ENCODE results near the gene BLOC1S1.

DNA sequence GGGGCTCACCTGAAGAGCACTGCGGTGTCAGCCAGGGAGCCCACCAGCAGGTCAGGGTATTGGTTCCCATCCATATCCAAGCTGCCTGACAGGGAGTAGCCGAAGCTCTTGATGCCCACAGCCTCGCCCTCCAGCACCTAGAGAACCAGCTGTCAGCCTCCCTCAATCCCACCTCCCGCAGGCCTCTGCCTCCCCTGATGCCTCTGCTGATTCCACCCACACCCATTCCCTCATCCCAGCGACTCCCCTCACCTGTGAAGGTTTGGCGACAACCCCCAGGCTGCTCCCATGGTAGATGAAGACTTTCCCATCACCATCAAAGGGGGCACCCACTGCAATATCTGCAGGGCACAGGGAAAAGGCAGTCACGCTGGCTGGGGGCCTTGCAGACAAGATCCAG is 18.2 kb upstream of the BLOC1S1 start:
- TF ChIP-seq, protein P1, sequence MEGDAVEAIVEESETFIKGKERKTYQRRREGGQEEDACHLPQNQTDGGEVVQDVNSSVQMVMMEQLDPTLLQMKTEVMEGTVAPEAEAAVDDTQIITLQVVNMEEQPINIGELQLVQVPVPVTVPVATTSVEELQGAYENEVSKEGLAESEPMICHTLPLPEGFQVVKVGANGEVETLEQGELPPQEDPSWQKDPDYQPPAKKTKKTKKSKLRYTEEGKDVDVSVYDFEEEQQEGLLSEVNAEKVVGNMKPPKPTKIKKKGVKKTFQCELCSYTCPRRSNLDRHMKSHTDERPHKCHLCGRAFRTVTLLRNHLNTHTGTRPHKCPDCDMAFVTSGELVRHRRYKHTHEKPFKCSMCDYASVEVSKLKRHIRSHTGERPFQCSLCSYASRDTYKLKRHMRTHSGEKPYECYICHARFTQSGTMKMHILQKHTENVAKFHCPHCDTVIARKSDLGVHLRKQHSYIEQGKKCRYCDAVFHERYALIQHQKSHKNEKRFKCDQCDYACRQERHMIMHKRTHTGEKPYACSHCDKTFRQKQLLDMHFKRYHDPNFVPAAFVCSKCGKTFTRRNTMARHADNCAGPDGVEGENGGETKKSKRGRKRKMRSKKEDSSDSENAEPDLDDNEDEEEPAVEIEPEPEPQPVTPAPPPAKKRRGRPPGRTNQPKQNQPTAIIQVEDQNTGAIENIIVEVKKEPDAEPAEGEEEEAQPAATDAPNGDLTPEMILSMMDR (IDR thresholded peaks at IDR 0.05; ENCODE audit: insufficient read depth, low read depth, low read length), result no peak
- TF ChIP-seq EZH2 (IDR thresholded peaks at IDR 0.05; ENCODE audit: insufficient read depth, low read length), result no peak
